MM.1S (cell line): ENCODE results near the gene CEP170B.

Source experiments
- DNase-seq: peaks from one replicate; pipeline ENCODE4 v3.0.0-alpha.2; 2015
- H2AFZ ChIP-seq: fragments of 300-600 bp; sonication (generic); 2 replicates; pipeline ENCODE4 v1.6.0; 2016; ENCODE audit warnings: antibody characterized with exemption, low read length
- H3F3A ChIP-seq: fragments of 300-600 bp; sonication (generic); 2 replicates; pipeline ENCODE4 v1.6.1; 2016; ENCODE audit warnings: mild to moderate bottlenecking, antibody characterized with exemption, low read length, moderate library complexity, mixed read lengths; ENCODE audit not compliant: insufficient read depth
- H3K27ac ChIP-seq: fragments of 300-600 bp; sonication (generic); 2 replicates; pipeline ENCODE4 v1.5.1; 2016; ENCODE audit warnings: mild to moderate bottlenecking, low read length
- H3K27me3 ChIP-seq: fragments of 300-600 bp; sonication (generic); replicated peaks from 2 replicates; pipeline ENCODE4 v1.6.0; 2016; ENCODE audit warnings: low read length; ENCODE audit not compliant: insufficient read depth
- H3K36me3 ChIP-seq: fragments of 300-600 bp; sonication (generic); replicated peaks from 2 replicates; pipeline ENCODE4 v1.6.1; 2016; ENCODE audit warnings: mild to moderate bottlenecking, low read length, mixed read lengths; ENCODE audit not compliant: insufficient read depth
- H3K4me1 ChIP-seq: fragments of 300-600 bp; sonication (generic); 2 replicates; pipeline ENCODE4 v1.6.1; 2016; ENCODE audit warnings: low read length, mixed read lengths
- H3K4me2 ChIP-seq: fragments of 300-600 bp; sonication (generic); 2 replicates; pipeline ENCODE4 v1.6.0; 2016; ENCODE audit warnings: low read depth, low read length
- H3K4me3 ChIP-seq: fragments of 300-600 bp; sonication (generic); 2 replicates; pipeline ENCODE4 v1.5.1; 2016; ENCODE audit warnings: low read length, mixed read lengths
- H3K79me2 ChIP-seq: fragments of 300-600 bp; sonication (generic); 2 replicates; pipeline ENCODE4 v1.6.1; 2016; ENCODE audit warnings: mixed run types, low read length, mixed read lengths
- H3K9ac ChIP-seq: fragments of 300-600 bp; sonication (generic); 2 replicates; pipeline ENCODE4 v1.6.1; 2016; ENCODE audit warnings: low read length, mixed read lengths
- H3K9me2 ChIP-seq: fragments of 300-600 bp; sonication (generic); replicated peaks from 2 replicates; pipeline ENCODE4 v1.6.1; 2016; ENCODE audit warnings: mild to moderate bottlenecking, low read length, mixed read lengths; ENCODE audit not compliant: insufficient read depth
- H3K9me3 ChIP-seq: fragments of 300-600 bp; sonication (generic); replicated peaks from 2 replicates; pipeline ENCODE4 v1.6.1; 2016; ENCODE audit warnings: mild to moderate bottlenecking, low read length, mixed read lengths; ENCODE audit not compliant: insufficient read depth
- H4K20me1 ChIP-seq: fragments of 300-600 bp; sonication (generic); 2 replicates; pipeline ENCODE4 v1.6.1; 2016; ENCODE audit warnings: mild to moderate bottlenecking, low read length, moderate library complexity, mixed read lengths; ENCODE audit not compliant: insufficient read depth
- CTCF ChIP-seq: fragments of 300-600 bp; sonication (generic); IDR thresholded peaks from 2 replicates; pipeline ENCODE4 v1.5.1; 2016; ENCODE audit warnings: antibody characterized with exemption, low read length, mixed read lengths
- EZH2 ChIP-seq: fragments of 300-600 bp; sonication (generic); optimal IDR thresholded peaks from 2 replicates; pipeline ENCODE3; 2017; ENCODE audit warnings: low read depth, mild to moderate bottlenecking, antibody characterized with exemption, low read length, mixed read lengths
- EZH2phosphoT487 ChIP-seq: fragments of 300-600 bp; sonication (generic); IDR thresholded peaks from 2 replicates; pipeline ENCODE4 v1.6.1; 2018; ENCODE audit warnings: antibody characterized with exemption, low read length

Gene CEP170B

GRCh38 chr14:104931304-104931770 is 66.3 kb downstream of the CEP170B start:
- Histone ChIP-seq H3K9me3 (no peaks in the 10 kb centered on the region), H4K20me1 (no peaks in the 10 kb centered on the region), H3K27me3 (0 out of 2 replicates have a peak, but pooled peaks cover 6% of the 10 kb centered on the region), H3F3A (no peaks in the 10 kb centered on the region), H3K4me3 (no peak overlapping the region), H3K79me2 (no peaks in the 10 kb centered on the region), H2AFZ (no peak overlapping the region), H3K27ac (no peak overlapping the region), H3K9me2 (no peaks in the 10 kb centered on the region), H3K36me3 (no peaks in the 10 kb centered on the region), H3K4me2 (no peak overlapping the region), H3K4me1 (peaks cover 11% of the 10 kb centered on the region), H3K9ac (no peak overlapping the region)
- TF ChIP-seq EZH2 (no peak), CTCF (no peak), EZH2phosphoT487 (no peak)
- no peak for DNase-seq

DNA sequence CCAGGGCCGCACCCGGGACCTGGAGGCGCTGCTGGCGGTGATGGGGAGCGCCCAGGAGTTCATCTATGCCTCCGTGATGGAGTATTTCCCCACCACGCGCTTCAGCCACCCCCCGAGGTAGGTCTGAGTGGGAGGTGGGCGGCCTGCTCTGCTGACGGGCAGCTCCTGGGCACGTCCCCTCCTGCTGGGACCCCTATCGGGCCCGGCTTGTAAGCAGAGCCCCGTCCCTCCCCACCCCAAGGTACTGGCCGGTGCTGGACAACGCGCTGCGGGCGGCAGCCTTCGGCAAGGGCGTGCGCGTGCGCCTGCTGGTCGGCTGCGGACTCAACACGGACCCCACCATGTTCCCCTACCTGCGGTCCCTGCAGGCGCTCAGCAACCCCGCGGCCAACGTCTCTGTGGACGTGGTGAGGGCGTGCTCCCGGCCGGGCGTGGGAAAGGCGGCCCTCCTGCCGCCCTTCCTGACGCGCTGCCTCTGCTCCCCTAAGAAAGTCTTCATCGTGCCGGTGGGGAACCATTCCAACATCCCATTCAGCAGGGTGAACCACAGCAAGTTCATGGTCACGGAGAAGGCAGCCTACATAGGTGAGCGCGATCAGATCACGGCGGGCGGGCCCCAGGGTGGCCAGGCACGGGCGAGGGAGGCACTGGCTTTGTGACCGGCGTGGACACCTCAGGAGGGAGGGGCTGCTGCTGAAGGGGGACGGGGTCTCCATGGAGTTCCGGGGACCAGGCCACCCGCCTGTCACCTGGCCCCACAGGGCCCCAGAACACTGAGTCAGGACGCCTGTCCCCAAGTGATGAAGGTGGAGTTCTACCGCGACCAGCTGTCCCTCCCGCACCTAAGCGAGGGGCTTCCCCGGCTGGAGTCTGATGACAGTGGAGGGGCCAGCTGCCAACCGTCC is 67.0 kb downstream of the CEP170B start:
- Histone ChIP-seq H3K27ac (no peak overlapping the region), H3K4me2 (no peak overlapping the region)

DNA sequence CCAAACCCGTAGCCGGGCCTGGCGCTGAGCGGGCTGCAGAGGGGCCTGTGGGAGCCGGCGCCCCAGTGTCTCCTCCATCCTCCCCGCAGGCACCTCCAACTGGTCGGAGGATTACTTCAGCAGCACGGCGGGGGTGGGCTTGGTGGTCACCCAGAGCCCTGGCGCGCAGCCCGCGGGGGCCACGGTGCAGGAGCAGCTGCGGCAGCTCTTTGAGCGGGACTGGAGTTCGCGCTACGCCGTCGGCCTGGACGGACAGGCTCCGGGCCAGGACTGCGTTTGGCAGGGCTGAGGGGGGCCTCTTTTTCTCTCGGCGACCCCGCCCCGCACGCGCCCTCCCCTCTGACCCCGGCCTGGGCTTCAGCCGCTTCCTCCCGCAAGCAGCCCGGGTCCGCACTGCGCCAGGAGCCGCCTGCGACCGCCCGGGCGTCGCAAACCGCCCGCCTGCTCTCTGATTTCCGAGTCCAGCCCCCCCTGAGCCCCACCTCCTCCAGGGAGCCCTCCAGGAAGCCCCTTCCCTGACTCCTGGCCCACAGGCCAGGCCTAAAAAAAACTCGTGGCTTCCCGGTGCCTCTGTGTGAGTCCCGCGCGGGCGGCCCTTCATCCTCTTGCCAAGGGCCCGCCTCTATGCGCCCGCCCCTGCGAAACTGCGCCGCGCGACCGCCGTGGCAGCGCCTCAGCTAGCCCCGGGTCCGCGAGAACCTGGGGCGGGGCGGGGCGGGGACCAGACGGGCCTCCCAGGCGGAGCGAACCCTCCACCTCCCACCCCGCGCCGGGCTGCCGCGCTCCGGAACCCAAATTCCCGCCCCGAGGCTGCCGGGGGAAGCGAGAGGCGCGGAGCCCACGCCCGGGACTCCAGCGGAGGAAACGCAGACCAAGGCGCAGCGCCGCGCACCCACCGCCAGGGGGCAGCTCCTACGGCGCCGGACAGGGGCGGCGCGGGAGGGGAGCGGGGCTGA is 67.9 kb downstream of the CEP170B start:
- H4K20me1 ChIP-seq: no peaks in the 10 kb centered on the region
- no peaks in the 10 kb centered on the region for H3K9me2 ChIP-seq
- H3K27me3 ChIP-seq: peaks cover 17% of the 10 kb centered on the region
- H3K4me1 ChIP-seq: no peaks in the 10 kb centered on the region
- no peak overlapping the region for H3K4me2 ChIP-seq
- H2AFZ ChIP-seq: no peak overlapping the region
- no peak overlapping the region for H3K4me3 ChIP-seq
- H3K36me3 ChIP-seq: no peaks in the 10 kb centered on the region
- H3K9ac ChIP-seq: no peak overlapping the region
- no peaks in the 10 kb centered on the region for H3K79me2 ChIP-seq
- TF ChIP-seq EZH2phosphoT487: no peak
- peak; percentile 28 for TF ChIP-seq CTCF
- no peak for TF ChIP-seq EZH2
- H3F3A ChIP-seq: no peaks in the 10 kb centered on the region
- H3K9me3 ChIP-seq: no peaks in the 10 kb centered on the region
- peak; percentile 14 for DNase-seq
- no peak overlapping the region for H3K27ac ChIP-seq

More for the DNA sequence above, 67.0 kb downstream of the CEP170B start:
- Histone ChIP-seq H2AFZ (no peak overlapping the region), H3K36me3 (no peaks in the 10 kb centered on the region), H3K9ac (no peak overlapping the region), H3K4me3 (no peak overlapping the region), H3K27me3 (peaks cover 8% of the 10 kb centered on the region; the same call in 1 of the 2 replicates), H3F3A (no peaks in the 10 kb centered on the region), H3K79me2 (no peaks in the 10 kb centered on the region), H3K9me3 (no peaks in the 10 kb centered on the region), H3K4me1 (peaks cover 6% of the 10 kb centered on the region), H4K20me1 (no peaks in the 10 kb centered on the region), H3K9me2 (no peaks in the 10 kb centered on the region)
- no peak for DNase-seq
- no peak for TF ChIP-seq EZH2
- TF ChIP-seq CTCF: no peak
- no peak for TF ChIP-seq EZH2phosphoT487
